ENCODE measurements around the gene CSNK1G3.

CSNK1G3 gene

DNA sequence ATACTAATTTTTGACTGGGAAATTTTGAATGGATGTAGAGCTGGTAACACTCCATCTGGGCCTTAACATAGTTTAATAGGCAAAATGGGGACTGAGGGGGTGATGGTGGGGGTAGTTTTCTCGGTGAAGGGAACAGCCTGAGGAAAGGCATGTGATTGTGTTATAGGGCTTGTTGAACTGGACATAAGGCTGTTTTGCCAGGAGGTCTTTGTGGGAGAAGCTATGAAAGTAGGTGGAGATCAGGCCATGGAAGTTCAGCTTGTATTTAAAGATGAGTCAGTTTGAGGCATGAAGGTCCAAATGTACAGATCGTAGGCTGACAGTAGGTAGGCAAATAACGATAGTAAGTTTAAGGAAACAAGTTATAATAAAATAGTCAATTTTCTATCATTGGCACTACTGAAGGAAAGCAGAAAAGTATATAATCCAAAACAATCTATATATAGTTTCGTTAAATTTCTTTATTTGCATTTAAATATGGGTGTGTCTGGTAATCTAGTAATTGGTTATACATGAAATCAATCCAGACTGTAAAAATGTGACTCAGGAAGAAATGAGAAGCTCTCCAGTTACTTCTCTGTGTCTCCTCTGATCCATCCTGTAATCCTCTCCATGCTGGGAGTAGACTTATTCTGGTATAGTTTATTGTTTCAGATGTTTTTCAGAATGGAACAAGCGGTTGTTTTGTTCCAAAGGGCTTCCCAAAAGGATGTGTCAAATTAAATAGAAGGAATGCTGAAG is 2.8 kb downstream of the CSNK1G3 start:
- DNase-seq, result no peak

GRCh38 chr5:123515904-123516303 is 3.9 kb downstream of the CSNK1G3 start:
- no peak for DNase-seq

DNA sequence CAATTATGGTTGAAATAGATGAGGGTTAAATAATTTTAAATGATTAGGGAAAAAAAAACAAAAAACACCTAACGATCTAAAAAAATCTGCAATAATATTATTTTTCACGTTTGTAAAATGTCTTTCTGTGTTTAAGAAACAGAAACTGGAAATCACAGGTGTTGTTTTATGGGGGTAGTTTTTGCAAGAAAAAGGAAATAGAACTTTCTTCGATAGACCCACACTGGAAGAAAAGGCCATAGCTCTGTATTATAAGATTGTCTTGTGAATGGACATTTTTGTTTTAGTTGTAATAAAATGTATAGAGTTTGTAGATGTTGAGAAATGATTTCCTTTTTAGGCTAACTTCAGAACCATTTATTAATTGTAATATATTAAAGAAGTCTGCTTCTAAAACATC is 5.5 kb downstream of the CSNK1G3 start:
- DNase-seq, result no peak

DNA sequence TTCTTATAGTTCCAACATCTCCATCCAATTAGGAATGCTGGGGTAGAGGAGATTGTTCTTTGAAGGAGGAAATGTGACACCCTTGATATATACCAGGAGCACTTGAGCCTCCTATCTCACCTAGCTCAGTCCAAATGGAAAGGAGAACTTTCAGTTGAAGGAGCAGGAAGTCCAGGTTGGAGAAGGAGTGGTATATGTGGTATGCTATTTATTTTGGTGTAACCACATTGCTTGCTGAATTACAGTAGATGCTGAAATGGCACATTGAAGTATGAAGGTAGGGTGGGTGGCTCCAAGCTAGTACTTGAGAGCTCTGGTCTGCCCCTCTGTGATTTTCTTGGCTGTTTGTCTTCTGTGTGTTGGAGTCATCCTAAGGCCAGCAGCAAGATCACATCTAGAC is 6.1 kb downstream of the CSNK1G3 start:
- no peak for DNase-seq

- DNase-seq, result no peak
These were observed 8.8 kb downstream of the CSNK1G3 start for GRCh38 chr5:123520677-123521247.

DNA sequence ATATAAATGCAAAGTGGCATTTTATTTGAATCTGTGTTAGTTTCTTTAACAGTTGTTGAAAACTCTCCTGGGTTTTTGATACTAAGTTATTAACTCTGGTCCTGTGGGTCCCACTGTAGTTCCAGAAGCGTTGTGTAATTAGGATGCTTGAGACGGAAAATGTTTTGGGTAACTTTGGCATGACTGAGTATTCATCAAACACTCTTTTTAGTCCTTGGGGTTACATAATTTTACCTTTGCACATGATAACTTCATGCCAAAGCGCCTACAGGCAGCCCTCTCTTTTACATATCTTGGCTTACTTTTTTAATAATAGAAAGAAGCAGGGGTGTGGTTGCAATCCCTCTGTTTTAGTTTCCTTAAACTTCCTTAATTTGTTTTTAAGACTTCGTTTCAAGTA is 12.2 kb downstream of the CSNK1G3 start:
- DNase-seq, result no peak

DNA sequence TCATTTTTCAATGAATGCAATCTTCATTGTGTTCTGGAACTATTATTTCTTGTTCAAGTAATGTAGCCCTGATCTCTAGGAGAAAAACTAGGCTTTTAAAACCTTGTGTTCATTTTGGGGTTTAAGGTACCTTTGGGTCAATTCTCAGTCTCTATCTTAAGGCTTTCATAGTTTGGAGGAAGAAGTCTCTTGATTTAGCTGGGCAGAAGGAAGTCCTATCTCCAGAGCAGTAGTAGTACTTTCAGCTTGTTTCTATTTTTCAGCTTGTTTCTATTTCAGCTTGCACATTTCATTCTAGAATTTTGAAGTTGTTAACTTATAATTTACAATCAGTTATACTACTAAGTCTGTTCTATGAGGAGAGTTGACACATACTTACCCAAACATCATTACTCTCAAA is 15.2 kb downstream of the CSNK1G3 start:
- no peak for DNase-seq

- no peak for DNase-seq
These were observed 16.1 kb downstream of the CSNK1G3 start for GRCh38 chr5:123528065-123528464.

GRCh38 chr5:123528878-123529277 is 16.9 kb downstream of the CSNK1G3 start:
- DNase-seq, result no peak

- DNase-seq, result no peak
These were observed 18.8 kb downstream of the CSNK1G3 start for GRCh38 chr5:123530728-123531127.

DNA sequence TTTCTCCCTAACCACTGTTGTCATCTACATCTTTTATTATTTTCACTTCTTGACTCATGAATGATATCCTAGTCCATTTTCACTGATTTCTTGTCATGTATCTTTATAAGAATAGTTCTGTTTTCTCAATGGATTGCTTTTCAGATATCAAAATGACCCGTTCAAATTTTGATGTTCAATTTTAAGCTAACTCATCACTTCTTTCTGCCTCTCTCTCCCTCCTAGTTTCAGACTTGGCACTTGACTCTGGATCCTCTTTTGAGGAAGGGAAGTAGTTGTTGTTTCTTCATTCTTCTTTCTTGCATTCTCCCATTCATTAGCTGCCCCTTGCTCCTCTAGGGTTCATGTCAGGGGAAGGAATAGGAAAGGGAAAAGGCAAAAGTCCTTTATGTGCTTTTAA is 23.7 kb downstream of the CSNK1G3 start:
- no peak for DNase-seq

- DNase-seq, result no peak
These were observed 25.3 kb downstream of the CSNK1G3 start for GRCh38 chr5:123537256-123537655.

DNA sequence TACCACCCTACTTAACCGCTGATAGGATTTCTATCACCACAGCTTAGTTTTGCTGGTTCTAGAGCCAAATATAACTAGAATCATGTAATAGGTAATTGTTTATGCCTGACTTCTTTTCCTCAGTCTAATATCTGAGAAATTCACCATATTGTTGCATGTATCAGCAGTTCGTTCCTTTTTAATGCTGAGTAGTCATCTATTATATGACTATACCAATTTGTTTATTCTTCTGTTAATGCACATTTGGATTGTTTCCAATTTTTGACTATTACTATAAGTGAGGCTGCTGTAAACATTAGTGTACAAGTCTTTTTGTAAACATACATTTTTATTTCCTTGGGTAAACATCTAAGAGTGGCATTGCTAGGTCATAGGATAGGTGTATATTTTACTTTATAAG is 25.9 kb downstream of the CSNK1G3 start:
- DNase-seq, result no peak

DNA sequence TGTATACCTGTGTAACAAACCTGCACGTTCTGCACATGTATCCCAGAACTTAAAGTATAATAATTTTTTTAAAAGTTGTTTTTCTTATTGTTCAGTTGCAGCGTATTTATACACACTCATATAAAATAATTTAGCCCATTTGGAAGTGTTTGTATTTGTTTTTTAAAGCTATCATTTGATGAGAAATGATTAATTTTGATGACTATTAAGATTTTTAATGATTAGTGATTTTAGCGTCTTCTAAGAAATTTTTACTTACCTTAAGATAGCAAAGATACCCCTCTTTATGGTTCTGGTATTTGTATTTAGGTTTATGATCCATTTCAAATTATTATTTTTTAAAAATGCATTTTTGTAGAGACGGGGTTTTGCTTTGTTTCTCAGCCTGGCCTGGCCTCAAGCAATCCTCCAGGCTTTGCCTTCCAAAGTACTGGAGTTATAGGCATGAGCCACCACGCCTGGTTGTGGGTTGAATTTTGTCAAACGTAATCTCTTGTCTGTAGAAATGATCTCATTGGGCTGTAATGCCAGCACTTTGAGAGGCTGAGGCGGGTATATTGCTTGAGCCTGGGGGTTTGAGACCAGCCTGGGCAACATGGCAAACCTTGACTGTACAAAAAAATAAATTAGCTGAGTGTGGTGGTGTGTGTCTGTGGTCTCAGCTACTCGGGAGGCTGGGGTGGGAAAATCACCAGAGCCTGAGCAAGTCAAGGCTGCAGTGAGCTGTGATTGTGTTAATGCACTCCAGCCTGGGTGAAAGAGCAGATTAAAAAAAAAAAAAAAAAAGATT is 26.9 kb downstream of the CSNK1G3 start:
- no peak for DNase-seq

DNA sequence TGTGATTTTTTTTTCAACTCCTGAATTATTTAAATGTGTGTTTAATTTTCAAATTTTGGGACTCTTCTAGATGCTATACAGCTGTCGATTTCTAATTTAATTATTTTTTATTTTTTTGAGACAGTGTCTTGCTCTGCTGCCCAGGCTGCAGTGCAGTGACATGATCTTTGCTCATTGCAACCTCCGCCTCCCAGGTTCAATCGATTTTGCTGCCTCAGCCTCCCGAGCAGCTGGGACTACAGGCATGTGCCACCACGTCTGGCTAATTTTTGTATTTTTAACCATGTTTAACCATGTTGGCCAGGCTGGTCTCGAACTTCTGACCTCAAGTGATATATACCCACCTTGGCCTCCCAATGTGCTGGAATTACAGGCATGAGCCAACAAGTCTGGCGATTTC is 28.6 kb downstream of the CSNK1G3 start:
- no peak for DNase-seq

DNA sequence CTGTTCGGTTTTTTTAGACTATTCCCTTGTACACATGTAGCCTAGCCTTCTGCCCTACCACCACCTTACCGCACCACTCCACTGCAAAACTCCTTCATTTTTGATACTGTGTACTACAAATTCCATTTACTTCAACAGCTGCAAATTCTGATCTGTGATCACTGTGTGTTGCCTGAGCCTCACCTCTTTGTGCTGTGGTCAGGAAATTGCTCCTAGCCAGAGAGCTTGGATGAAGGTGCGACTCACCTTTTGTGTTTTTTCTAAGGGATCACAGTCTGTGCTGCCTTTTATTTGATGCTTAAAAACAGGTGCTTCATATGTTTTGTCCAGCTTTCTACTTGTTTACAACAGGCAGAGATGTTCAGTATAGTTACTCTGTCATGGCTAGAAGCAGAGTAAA is 31.5 kb downstream of the CSNK1G3 start:
- DNase-seq, result no peak

- DNase-seq, result no peak
These were observed 33.5 kb downstream of the CSNK1G3 start for GRCh38 chr5:123545506-123545905.

- no peak for DNase-seq
These were observed 34.7 kb downstream of the CSNK1G3 start for GRCh38 chr5:123546657-123547056.

GRCh38 chr5:123549256-123549904 is 37.4 kb downstream of the CSNK1G3 start:
- DNase-seq, result no peak

GRCh38 chr5:123554601-123555000 is 42.6 kb downstream of the CSNK1G3 start:
- no peak for DNase-seq

GRCh38 chr5:123557907-123558306 is 45.9 kb downstream of the CSNK1G3 start:
- no peak for DNase-seq

DNA sequence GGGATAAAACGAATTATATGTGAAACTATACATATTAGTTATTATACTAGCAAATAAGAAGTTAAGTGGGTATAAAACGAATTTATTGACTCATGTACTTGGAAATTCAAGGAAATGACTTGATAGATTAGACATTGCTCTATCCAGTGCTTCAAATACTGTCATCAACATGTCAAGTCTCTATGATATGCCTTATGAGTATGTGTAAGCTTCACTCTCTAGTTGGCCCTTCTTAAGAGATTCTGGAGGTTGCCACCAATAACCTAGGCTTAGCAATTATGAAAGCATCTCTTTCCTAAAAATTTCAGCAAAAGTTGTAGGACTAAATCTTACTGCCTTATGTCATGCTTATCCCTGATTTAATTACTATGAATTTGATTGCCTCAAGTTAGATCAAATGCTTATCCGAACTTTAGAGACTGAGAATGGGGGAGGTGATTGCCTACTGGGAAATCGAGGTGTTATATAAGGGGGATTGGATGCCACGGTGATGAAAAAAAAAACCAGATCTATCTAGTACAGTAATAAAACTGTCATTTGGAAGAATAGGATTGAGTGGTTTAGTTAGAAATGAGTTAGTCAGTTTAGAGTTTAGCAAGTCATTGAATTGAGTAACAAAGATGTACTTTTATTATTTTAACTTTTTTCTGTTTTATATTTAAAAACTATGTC is 46.9 kb downstream of the CSNK1G3 start:
- no peak for DNase-seq

DNA sequence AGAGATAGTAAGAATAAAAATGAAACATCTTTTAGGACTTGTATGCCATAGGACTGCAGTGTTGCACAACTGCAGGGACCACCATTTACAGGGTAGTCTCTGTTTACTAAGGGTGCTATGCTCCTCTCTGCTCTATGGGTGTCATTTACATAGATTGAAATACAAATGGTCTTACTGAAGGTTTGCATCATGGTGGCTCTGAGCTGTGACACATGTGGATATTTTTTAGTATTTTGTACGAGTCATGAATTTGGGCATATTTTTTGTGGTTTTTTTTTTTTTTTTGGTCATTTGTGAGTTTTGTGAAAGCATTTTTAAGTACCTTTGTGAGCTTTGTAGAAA is 47.4 kb downstream of the CSNK1G3 start:
- DNase-seq, result no peak
